ENCODE results near the gene TTC34.

The TTC34 gene

GRCh38 chr1:2590233-2591141, 211.0 kb downstream of the TTC34 start:
- Histone ChIP-seq H3K27ac (no peak overlapping the region), H3K79me2 (no peaks in the 10 kb centered on the region), H3K9ac (no peak overlapping the region), H3K27me3 (ENCODE audit: control insufficient read depth, insufficient read depth, low read length) (no peaks in the 10 kb centered on the region), H3K4me3 (ENCODE audit: low read depth, low read length) (no peak overlapping the region), H3K9me3 (ENCODE audit: control insufficient read depth, low read length) (no peaks in the 10 kb centered on the region), H3K4me1 (no peaks in the 10 kb centered on the region), H3K36me3 (ENCODE audit: control insufficient read depth, insufficient read depth, low read length) (no peaks in the 10 kb centered on the region), H3K4me2 (ENCODE audit: low read length) (no peak overlapping the region), H2AFZ (no peak overlapping the region)
- no peak for TF ChIP-seq CTCF (IDR thresholded peaks at IDR 0.05)

GRCh38 chr1:2589431-2590232, 211.9 kb downstream of the TTC34 start:
- no peaks in the 10 kb centered on the region for H3K36me3 ChIP-seq (ENCODE audit: control insufficient read depth, insufficient read depth, low read length)
- no peak overlapping the region for H3K9ac ChIP-seq
- H3K4me2 ChIP-seq (ENCODE audit: low read length) = no peak overlapping the region
- H3K27ac ChIP-seq = no peak overlapping the region
- H2AFZ ChIP-seq = no peak overlapping the region
- no peaks in the 10 kb centered on the region for H3K9me3 ChIP-seq (ENCODE audit: control insufficient read depth, low read length)
- TF ChIP-seq CTCF (IDR thresholded peaks at IDR 0.05) = no peak
- H3K27me3 ChIP-seq (ENCODE audit: control insufficient read depth, insufficient read depth, low read length) = no peaks in the 10 kb centered on the region
- no peak overlapping the region for H3K4me3 ChIP-seq (ENCODE audit: low read depth, low read length)
- H3K79me2 ChIP-seq = no peaks in the 10 kb centered on the region
- peaks cover 6% of the 10 kb centered on the region for H3K4me1 ChIP-seq

GRCh38 chr1:2588661-2589430, 212.6 kb downstream of the TTC34 start:
- no peaks in the 10 kb centered on the region for H3K36me3 ChIP-seq (ENCODE audit: control insufficient read depth, insufficient read depth, low read length)
- no peaks in the 10 kb centered on the region for H3K9me3 ChIP-seq (ENCODE audit: control insufficient read depth, low read length)
- no peak overlapping the region for H3K9ac ChIP-seq
- H3K79me2 ChIP-seq = no peaks in the 10 kb centered on the region
- no peaks in the 10 kb centered on the region for H3K27me3 ChIP-seq (ENCODE audit: control insufficient read depth, insufficient read depth, low read length)
- peaks cover 7% of the 10 kb centered on the region for H3K4me1 ChIP-seq
- no peak overlapping the region for H3K4me2 ChIP-seq (ENCODE audit: low read length)
- no peak for TF ChIP-seq CTCF (IDR thresholded peaks at IDR 0.05)
- H3K27ac ChIP-seq = no peak overlapping the region
- no peak overlapping the region for H2AFZ ChIP-seq
- no peak overlapping the region for H3K4me3 ChIP-seq (ENCODE audit: low read depth, low read length)

- Histone ChIP-seq H3K9ac (no peak overlapping the region), H3K4me3 (ENCODE audit: low read depth, low read length) (no peak overlapping the region), H3K9me3 (ENCODE audit: control insufficient read depth, low read length) (no peaks in the 10 kb centered on the region), H3K4me1 (peaks cover 7% of the 10 kb centered on the region), H3K36me3 (ENCODE audit: control insufficient read depth, insufficient read depth, low read length) (no peaks in the 10 kb centered on the region), H3K4me2 (ENCODE audit: low read length) (peak overlapping the region; percentile 78), H3K27me3 (ENCODE audit: control insufficient read depth, insufficient read depth, low read length) (no peaks in the 10 kb centered on the region), H2AFZ (no peak overlapping the region), H3K27ac (no peak overlapping the region), H3K79me2 (no peaks in the 10 kb centered on the region)
- no peak for TF ChIP-seq CTCF (IDR thresholded peaks at IDR 0.05)
Measured at GRCh38 chr1:2587860-2588571, 213.5 kb downstream of the TTC34 start.

Measured in parathyroid adenoma (tissue), 2 donors.